Breast epithelium (tissue), 4 donors: ENCODE measurements around the gene RNF167. TPM values are rescaled to one million over a fixed set of nuclear protein-coding genes. Genes with fewer than 3 reads are reported as not detected.

Experiments
- DNase-seq, 2 donors: peaks; one replicate each; pipeline ENCODE4 v3.0.0-alpha.2; 2019; ENCODE audit warnings: low spot score in 2 of 2
- H3K27ac ChIP-seq, 2 donors: fragments of 200-600 bp; sonication (generic) in 1 of 2; one replicate each; pipeline ENCODE4 v1.5.1; 2016 to 2019; ENCODE audit warnings: mild to moderate bottlenecking in 1 of 2
- H3K27me3 ChIP-seq, 2 donors: fragments of 200-600 bp; sonication (generic) in 1 of 2; one replicate each; pipeline versions ENCODE4 v1.5.1 to v1.6.0; 2017 to 2019; ENCODE audit warnings: control low read depth in 1 of 2, mild to moderate bottlenecking in 1 of 2
- H3K36me3 ChIP-seq: fragments of 200-600 bp; one replicate; pipeline ENCODE4 v1.5.1; 2019
- H3K4me1 ChIP-seq, 2 donors: fragments of 200-600 bp; sonication (generic); one replicate each; pipeline ENCODE4 v1.5.1; 2016 to 2019; ENCODE audit warnings: control low read depth in 1 of 2
- H3K4me3 ChIP-seq, 3 donors: fragments of 200-600 bp; sonication (generic); 1 replicate in 2 of 3; 2 replicates in 1 of 3; pipeline ENCODE4 v1.5.1; 2016 to 2019; ENCODE audit warnings: mild to moderate bottlenecking in 3 of 3, moderate library complexity in 2 of 3
- H3K9me3 ChIP-seq, 2 donors: fragments of 200-600 bp; sonication (generic) in 1 of 2; one replicate each; pipeline ENCODE4 v1.5.1; 2016 to 2019; ENCODE audit warnings: control low read depth in 1 of 2
- POLR2A ChIP-seq: fragments of 450-650 bp; IDR thresholded peaks from one replicate; pipeline ENCODE4 v1.6.1; 2016; ENCODE audit warnings: antibody characterized with exemption, mild to moderate bottlenecking, moderate library complexity
- POLR2AphosphoS5 ChIP-seq, 3 donors: sonication (generic); formaldehyde crosslinking; IDR thresholded peaks; one replicate each; pipeline ENCODE4 v1.6.1; 2017; ENCODE audit warnings: antibody characterized with exemption in 3 of 3
- intact Hi-C: fragments of 100-400 bp; cut with DNase I; formaldehyde crosslinking; loops from one replicate; pipeline ENCODE4 v1.15.1; 2023; ENCODE audit warnings: low total_unique reads
- total RNA-seq, 3 donors: library from RNA; depleted of rRNA; stranded (reverse); fragments of >200 nt; gene quantifications; one replicate each; pipeline ENCODE4 v1.1.0, GENCODE V29; 2016
- TF ChIP-seq, protein P1 (sequence below), 3 donors: fragments of 450-650 bp; IDR thresholded peaks; one replicate each; pipeline ENCODE4 v1.5.1; 2016 to 2017; ENCODE audit warnings: antibody characterized with exemption in 3 of 3, mild to moderate bottlenecking in 3 of 3, moderate library complexity in 3 of 3

RNF167 gene
- total RNA-seq, 3 donors from 2014 or later: 38.3 to 49.0 (median 38.7) TPM

DNA sequence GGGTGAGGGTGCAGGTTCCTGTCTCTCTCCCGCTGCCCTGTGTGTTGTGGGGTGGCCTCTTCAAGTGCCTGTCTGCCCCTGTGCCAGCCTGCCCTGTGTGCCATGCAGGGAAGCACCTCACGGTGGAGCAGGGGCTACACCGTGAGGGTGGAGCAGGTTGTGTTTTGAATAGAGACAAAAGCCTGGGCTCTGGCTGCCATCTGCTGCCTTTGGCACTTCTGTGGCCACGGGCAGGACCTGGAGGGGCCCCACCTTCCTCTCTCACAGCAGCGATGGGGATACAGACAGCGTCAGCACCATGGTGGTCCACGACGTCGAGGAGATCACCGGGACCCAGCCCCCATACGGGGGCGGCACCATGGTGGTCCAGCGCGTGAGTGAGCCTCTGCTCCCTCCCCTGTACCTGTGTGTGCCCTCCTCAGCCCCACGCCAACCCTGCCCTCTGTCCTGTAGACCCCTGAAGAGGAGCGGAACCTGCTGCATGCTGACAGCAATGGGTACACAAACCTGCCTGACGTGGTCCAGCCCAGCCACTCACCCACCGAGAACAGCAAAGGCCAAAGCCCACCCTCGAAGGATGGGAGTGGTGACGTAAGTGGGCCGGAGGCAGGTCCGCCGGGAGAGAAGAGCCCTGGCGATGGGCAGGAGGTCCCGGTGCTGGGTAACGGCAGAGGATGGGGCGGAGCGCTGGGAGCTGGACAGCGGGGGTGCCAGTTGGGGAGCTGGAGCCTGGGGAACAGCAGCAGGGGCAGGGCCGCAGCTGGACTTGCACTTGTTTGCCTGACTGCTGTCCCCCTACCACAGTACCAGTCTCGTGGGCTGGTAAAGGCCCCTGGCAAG is 46.1 kb upstream of the RNF167 start:
- peaks cover 15% of the 10 kb centered on the region for H3K36me3 ChIP-seq
- H3K4me1 ChIP-seq: no peaks in the 10 kb centered on the region
- no peak overlapping the region for H3K27ac ChIP-seq
- H3K4me3 ChIP-seq: no peak overlapping the region
- H3K9me3 ChIP-seq: no peaks in the 10 kb centered on the region
- no peaks in the 10 kb centered on the region for H3K27me3 ChIP-seq
- TF ChIP-seq POLR2A (no peak), POLR2AphosphoS5 (IDR thresholded peaks at IDR 0.05) (no peak)
- TF ChIP-seq, protein P1, sequence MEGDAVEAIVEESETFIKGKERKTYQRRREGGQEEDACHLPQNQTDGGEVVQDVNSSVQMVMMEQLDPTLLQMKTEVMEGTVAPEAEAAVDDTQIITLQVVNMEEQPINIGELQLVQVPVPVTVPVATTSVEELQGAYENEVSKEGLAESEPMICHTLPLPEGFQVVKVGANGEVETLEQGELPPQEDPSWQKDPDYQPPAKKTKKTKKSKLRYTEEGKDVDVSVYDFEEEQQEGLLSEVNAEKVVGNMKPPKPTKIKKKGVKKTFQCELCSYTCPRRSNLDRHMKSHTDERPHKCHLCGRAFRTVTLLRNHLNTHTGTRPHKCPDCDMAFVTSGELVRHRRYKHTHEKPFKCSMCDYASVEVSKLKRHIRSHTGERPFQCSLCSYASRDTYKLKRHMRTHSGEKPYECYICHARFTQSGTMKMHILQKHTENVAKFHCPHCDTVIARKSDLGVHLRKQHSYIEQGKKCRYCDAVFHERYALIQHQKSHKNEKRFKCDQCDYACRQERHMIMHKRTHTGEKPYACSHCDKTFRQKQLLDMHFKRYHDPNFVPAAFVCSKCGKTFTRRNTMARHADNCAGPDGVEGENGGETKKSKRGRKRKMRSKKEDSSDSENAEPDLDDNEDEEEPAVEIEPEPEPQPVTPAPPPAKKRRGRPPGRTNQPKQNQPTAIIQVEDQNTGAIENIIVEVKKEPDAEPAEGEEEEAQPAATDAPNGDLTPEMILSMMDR (IDR thresholded peaks at IDR 0.05): no peak
- DNase-seq: no peak
- intact Hi-C loops: loop anchor here (5.0 kb wide), 1 partner anchor 107 kb away; the partner anchor contains the start of genes GLTPD2 and VMO1

DNA sequence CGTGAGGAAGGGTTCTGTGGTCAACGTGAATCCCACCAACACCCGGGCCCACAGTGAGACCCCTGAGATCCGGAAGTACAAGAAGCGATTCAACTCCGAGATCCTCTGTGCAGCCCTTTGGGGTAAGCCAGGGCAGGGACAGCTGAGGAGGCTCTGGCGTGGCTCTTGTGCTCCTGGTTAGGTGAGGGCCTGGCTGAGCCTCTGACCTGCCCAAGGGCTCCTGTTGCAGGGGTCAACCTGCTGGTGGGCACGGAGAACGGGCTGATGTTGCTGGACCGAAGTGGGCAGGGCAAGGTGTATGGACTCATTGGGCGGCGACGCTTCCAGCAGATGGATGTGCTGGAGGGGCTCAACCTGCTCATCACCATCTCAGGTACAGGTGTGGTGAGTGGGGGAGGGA is 44.9 kb upstream of the RNF167 start:
- no peaks in the 10 kb centered on the region for H3K9me3 ChIP-seq
- H3K27me3 ChIP-seq: no peaks in the 10 kb centered on the region
- no peak for TF ChIP-seq POLR2AphosphoS5 (IDR thresholded peaks at IDR 0.05)
- TF ChIP-seq POLR2A: no peak
- TF ChIP-seq, protein P1 (IDR thresholded peaks at IDR 0.05): no peak
- H3K4me1 ChIP-seq: no peaks in the 10 kb centered on the region
- H3K36me3 ChIP-seq: peaks cover 15% of the 10 kb centered on the region
- DNase-seq: no peak
- intact Hi-C loops: no loop called here
- no peak overlapping the region for H3K27ac ChIP-seq
- H3K4me3 ChIP-seq: no peak overlapping the region

DNA sequence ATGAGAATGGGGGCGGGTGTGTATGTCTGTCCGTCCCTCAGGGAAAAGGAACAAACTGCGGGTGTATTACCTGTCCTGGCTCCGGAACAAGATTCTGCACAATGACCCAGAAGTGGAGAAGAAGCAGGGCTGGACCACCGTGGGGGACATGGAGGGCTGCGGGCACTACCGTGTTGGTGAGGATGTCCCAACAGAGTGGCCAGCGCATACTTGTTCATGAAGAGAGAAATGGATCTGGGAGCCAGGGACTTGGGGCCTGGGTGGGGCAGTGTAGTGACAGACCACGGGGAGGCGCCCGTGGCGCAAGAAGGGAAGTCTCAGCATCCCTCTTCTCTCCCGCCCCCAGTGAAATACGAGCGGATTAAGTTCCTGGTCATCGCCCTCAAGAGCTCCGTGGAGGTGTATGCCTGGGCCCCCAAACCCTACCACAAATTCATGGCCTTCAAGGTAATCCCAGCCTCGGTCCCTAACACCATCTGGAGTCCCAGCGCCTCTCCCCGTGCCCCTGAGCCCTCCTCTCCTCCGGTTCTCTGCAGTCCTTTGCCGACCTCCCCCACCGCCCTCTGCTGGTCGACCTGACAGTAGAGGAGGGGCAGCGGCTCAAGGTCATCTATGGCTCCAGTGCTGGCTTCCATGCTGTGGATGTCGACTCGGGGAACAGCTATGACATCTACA is 44.3 kb upstream of the RNF167 start:
- Histone ChIP-seq H3K36me3 (peaks cover 10% of the 10 kb centered on the region), H3K27me3 (no peaks in the 10 kb centered on the region), H3K4me1 (no peaks in the 10 kb centered on the region), H3K27ac (no peak overlapping the region), H3K9me3 (no peaks in the 10 kb centered on the region), H3K4me3 (no peak overlapping the region)
- TF ChIP-seq POLR2AphosphoS5 (IDR thresholded peaks at IDR 0.05) (no peak), POLR2A (no peak)
- TF ChIP-seq, protein P1 (IDR thresholded peaks at IDR 0.05): no peak
- intact Hi-C loops: no loop called here
- DNase-seq: no peak

DNA sequence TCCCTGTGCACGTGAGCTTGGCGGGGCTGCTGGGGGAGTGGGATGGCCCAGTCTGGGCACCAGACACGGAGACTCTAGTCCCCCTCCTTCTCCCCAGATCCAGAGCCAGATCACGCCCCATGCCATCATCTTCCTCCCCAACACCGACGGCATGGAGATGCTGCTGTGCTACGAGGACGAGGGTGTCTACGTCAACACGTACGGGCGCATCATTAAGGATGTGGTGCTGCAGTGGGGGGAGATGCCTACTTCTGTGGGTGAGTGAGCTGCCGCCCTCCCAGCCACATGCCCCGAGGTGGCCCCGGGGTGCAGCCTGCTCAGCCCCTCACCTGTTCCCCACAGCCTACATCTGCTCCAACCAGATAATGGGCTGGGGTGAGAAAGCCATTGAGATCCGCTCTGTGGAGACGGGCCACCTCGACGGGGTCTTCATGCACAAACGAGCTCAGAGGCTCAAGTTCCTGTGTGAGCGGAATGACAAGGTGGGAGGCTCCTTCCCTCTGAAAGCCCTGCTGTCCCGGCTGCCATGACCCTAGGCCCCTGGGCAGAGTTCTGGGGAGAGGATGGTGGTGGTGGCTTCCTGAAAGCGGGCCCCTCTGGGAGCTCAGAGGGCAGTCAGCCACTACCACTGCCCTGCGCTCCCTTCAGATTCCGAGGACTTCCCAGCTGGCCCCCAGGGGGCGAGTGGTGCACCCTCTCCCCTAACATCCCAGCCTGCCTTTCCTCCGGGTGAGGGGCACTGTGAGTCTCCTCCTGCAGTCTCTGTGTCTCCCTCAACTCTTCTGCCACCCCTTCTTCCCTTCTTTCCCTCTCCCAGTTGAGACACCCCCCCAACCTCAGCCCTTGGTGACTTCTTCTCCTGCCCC is 43.5 kb upstream of the RNF167 start:
- H3K27me3 ChIP-seq: no peaks in the 10 kb centered on the region
- DNase-seq: no peak
- intact Hi-C loops: no loop called here
- H3K9me3 ChIP-seq: no peaks in the 10 kb centered on the region
- peak overlapping the region in 1 of 2 donors; percentile 1 for H3K27ac ChIP-seq
- H3K36me3 ChIP-seq: peaks cover 6% of the 10 kb centered on the region
- no peaks in the 10 kb centered on the region for H3K4me1 ChIP-seq
- no peak overlapping the region for H3K4me3 ChIP-seq
- TF ChIP-seq, protein P1 (IDR thresholded peaks at IDR 0.05): no peak
- TF ChIP-seq POLR2AphosphoS5 (IDR thresholded peaks at IDR 0.05) (no peak), POLR2A (no peak)
